K562 (cell line): ENCODE measurements around the gene STPG2. TPM values are rescaled to one million over a fixed set of nuclear protein-coding genes. Genes with fewer than 3 reads are reported as not detected.

Experiments used
- ATAC-seq: fragments of 200-7000 bp; cut with Tn5 transposase; 3 replicates; pipeline ENCODE4 v1.9.1; 2020; ENCODE audit warnings: moderate library complexity
- BruUV-seq: library from RNA; stranded (reverse); fragments of 400-500 nt; replicated peaks from 2 replicates; lab custom pipeline; 2021; lab: Mats Ljungman, UMichigan
- CTCF ChIA-PET: fragments of 300-600 bp; formaldehyde crosslinking; extraction: SDS; loops from one replicate; lab custom pipeline; 2021; ENCODE audit warnings: low intra/inter-chr PET ratio; lab: Yijun Ruan, JAX
- POLR2A ChIA-PET: fragments of 300-600, 350-650 bp; sonication (Branson Sonifier 250); formaldehyde crosslinking; extraction: SDS; loops from one replicate; lab custom pipeline; 2021; ENCODE audit warnings: antibody characterized with exemption, inconsistent platforms; lab: Yijun Ruan, JAX
- DNase-seq, 4 experiments: peaks; one replicate each; pipeline versions ENCODE4 v3.0.0 to v3.0.0-alpha.2; 2011 to 2018; ENCODE audit warnings: low spot score in 3 of 4, mixed read lengths in 3 of 4; ENCODE audit errors: extremely low read depth in 1 of 4
- FAIRE-seq: peaks from 2 replicates; lab custom pipeline; 2011; peaks lifted over from hg19 to GRCh38; lab: Jason Lieb, UNC
- H2AFZ ChIP-seq: 2 replicates; pipeline ENCODE4 v1.6.0; 2011; ENCODE audit warnings: low read depth, low read length, control low read depth, inconsistent platforms
- H3K27ac ChIP-seq: fragments of 200-600 bp; 3 replicates; pipeline ENCODE4 v1.8.0; 2011; ENCODE audit warnings: low read depth, mild to moderate bottlenecking, control low read depth, inconsistent platforms, low read length, moderate library complexity, mixed read lengths; ENCODE audit errors: extremely low read depth
- H3K27me3 ChIP-seq, 2 experiments: fragments of 300-600 bp in 1 of 2; 2 replicates in 1 of 2; 3 replicates in 1 of 2; pipeline versions ENCODE4 v1.6.0 to v1.8.0; 2011; ENCODE audit warnings: inconsistent platforms in 2 of 2, low read length in 2 of 2, mild to moderate bottlenecking in 1 of 2, mixed read lengths in 1 of 2, moderate library complexity in 1 of 2; ENCODE audit not compliant: control insufficient read depth in 2 of 2, insufficient read depth in 2 of 2
- H3K36me3 ChIP-seq: fragments of 300-600 bp; 3 replicates; pipeline ENCODE4 v1.8.0; 2011; ENCODE audit warnings: mild to moderate bottlenecking, low read length, inconsistent platforms; ENCODE audit not compliant: control insufficient read depth, insufficient read depth
- H3K4me1 ChIP-seq, 2 experiments: fragments of 200-600 bp in 1 of 2; replicated peaks in 1 of 2; 2 replicates in 1 of 2; 3 replicates in 1 of 2; pipeline versions ENCODE4 v1.5.1 to v1.8.0; 2011; ENCODE audit warnings: inconsistent platforms in 2 of 2, low read length in 2 of 2, mild to moderate bottlenecking in 1 of 2, mixed read lengths in 1 of 2, moderate library complexity in 1 of 2; ENCODE audit not compliant: control insufficient read depth in 2 of 2, insufficient read depth in 2 of 2
- H3K4me2 ChIP-seq: 2 replicates; pipeline ENCODE4 v1.6.1; 2011; ENCODE audit warnings: low read length, control low read depth, inconsistent platforms, mixed read lengths; ENCODE audit not compliant: insufficient read depth
- H3K4me3 ChIP-seq: fragments of 200-600 bp; sonication (generic), shearing (Covaris generic); 2 replicates; pipeline ENCODE4 v1.5.1; 2016; ENCODE audit warnings: control low read depth, inconsistent platforms
- H3K79me2 ChIP-seq: fragments of 200-600 bp; 3 replicates; pipeline ENCODE4 v1.8.0; 2011; ENCODE audit warnings: low read length, inconsistent platforms; ENCODE audit not compliant: control insufficient read depth, insufficient read depth
- H3K9ac ChIP-seq, 2 experiments: 2 replicates each; pipeline versions ENCODE4 v1.6.0 to v1.6.1; 2011; ENCODE audit warnings: low read depth in 2 of 2, low read length in 2 of 2, control low read depth in 1 of 2, inconsistent platforms in 1 of 2, mild to moderate bottlenecking in 1 of 2, mixed read lengths in 1 of 2; ENCODE audit not compliant: insufficient read depth in 1 of 2
- H3K9me1 ChIP-seq: one replicate; pipeline ENCODE4 v1.6.0; 2011; ENCODE audit warnings: inconsistent platforms, mild to moderate bottlenecking, low read length, moderate library complexity; ENCODE audit not compliant: control insufficient read depth, insufficient read depth
- H3K9me3 ChIP-seq: replicated peaks from 2 replicates; pipeline ENCODE4 v1.5.1; 2011; ENCODE audit warnings: low read depth, low read length, inconsistent platforms; ENCODE audit not compliant: control insufficient read depth, insufficient read depth
- H4K20me1 ChIP-seq: replicated peaks from 2 replicates; pipeline ENCODE4 v1.6.1; 2011; ENCODE audit warnings: low read length, inconsistent platforms, mixed read lengths; ENCODE audit not compliant: control insufficient read depth, insufficient read depth
- ZNF212 ChIP-seq: fragments of 450-650 bp; formaldehyde crosslinking; IDR thresholded peaks from 2 replicates; pipeline ENCODE4 v1.4.0; 2020; ENCODE audit warnings: mild to moderate bottlenecking
- ZNF592 ChIP-seq: fragments of 450-650 bp; IDR thresholded peaks from 2 replicates; pipeline ENCODE4 v1.6.1; 2017; ENCODE audit warnings: antibody characterized with exemption, mild to moderate bottlenecking
- WGBS: fragments of 100-300 bp; shearing (Covaris generic); methylation state at CpG from one replicate; pipeline ENCODE4 v1.1.6; 2016; ENCODE audit warnings: low coverage, mixed read lengths; ENCODE audit not compliant: insufficient coverage; ENCODE audit errors: missing lambda C conversion rate; 5-methylcytosine and 5-hydroxymethylcytosine counted together
- in situ Hi-C: fragments of 300-500 bp; cut with MboI; formaldehyde crosslinking; loops from 4 replicates; pipeline ENCODE4 v1.15.0; 2018; ENCODE audit warnings: inconsistent platforms, mixed read lengths
- intact Hi-C: fragments of 100-400 bp; cut with micrococcal nuclease; formaldehyde crosslinking; loops from 2 replicates; pipeline ENCODE4 v1.14.2; 2022
- polyA plus RNA-seq, 8 experiments: library from polyadenylated mRNA; depleted of rRNA in 4 of 8; stranded (reverse) in 5 of 8; unstranded in 3 of 8; fragments of >200 nt; fragmentation: Nextera tagmentation in 2 of 8; fragmentation: Illumina TruSeq in 1 of 8; extraction: Ambion mirVana in 2 of 8; extraction: Trizol in 1 of 8; gene quantifications; 2 replicates each; pipeline versions ENCODE4 v1.2.1 to v1.2.3, GENCODE V29; 2011 to 2014; ENCODE audit warnings: inconsistent platforms in 1 of 8, missing spikeins in 1 of 8
- total RNA-seq, 7 experiments: library from RNA; depleted of rRNA in 6 of 7; stranded (reverse); fragments of >200 nt in 6 of 7; fragmentation: Illumina TruSeq in 2 of 7; extraction: Trizol in 2 of 7; gene quantifications; 2 replicates each; pipeline versions ENCODE4 v1.2.1 to v1.2.3, GENCODE V29; 2011 to 2021; ENCODE audit warnings: low replicate concordance in 1 of 7

Gene STPG2
- total and polyA plus RNA-seq, 9 of the 15 experiments (the other 6 are each of a cell fraction or from before 2014, with no cell fraction given): not detected

GRCh38 chr4:97582890-97583289, 560.4 kb downstream of the STPG2 start:
- Histone ChIP-seq H3K36me3 (no peaks in the 10 kb centered on the region), H3K79me2 (no peaks in the 10 kb centered on the region), H3K27me3 (no peaks in the 10 kb centered on the region), H3K4me1 (no peaks in the 10 kb centered on the region), H3K9ac (no peak overlapping the region), H3K9me1 (no peaks in the 10 kb centered on the region), H3K4me2 (no peak overlapping the region), H3K4me3 (no peak overlapping the region), H3K27ac (no peak overlapping the region), H4K20me1 (no peaks in the 10 kb centered on the region), H2AFZ (no peak overlapping the region), H3K9me3 (no peaks in the 10 kb centered on the region)
- ATAC-seq: no peak
- intact Hi-C loops: no loop called here
- DNase-seq: no peak
- BruUV-seq: no TSS peak
- in situ Hi-C loops: no loop called here
- WGBS: 4% methylated on average over 1 of the region's 1 CpG
- TF ChIP-seq ZNF212 (CRISPR knock-in tag) (no peak), ZNF592 (no peak)
- POLR2A ChIA-PET: no interaction called here
- FAIRE-seq: no peak
- CTCF ChIA-PET: no interaction called here
